Endodermal cell (in vitro differentiated cells): ENCODE results near the gene NEURL3. TPM values are rescaled to one million over a fixed set of nuclear protein-coding genes. Genes with fewer than 3 reads are reported as not detected.
A peak's percentile ranks its signal among the peaks of the same experiment; 100 is the strongest.

ENCODE experiments used
- DNase-seq: peaks from one replicate; pipeline ENCODE4 v3.0.0-alpha.2; 2017
- H3K27ac ChIP-seq: 2 replicates; pipeline ENCODE4 v1.5.1; 2013; ENCODE audit warnings: mild to moderate bottlenecking, low read depth, low read length, moderate library complexity
- H3K27me3 ChIP-seq: 2 replicates; pipeline ENCODE4 v1.6.1; 2013; ENCODE audit warnings: mild to moderate bottlenecking, low read length, moderate library complexity; ENCODE audit not compliant: insufficient read depth, control insufficient read depth, poor library complexity, severe bottlenecking
- H3K36me3 ChIP-seq: 2 replicates; pipeline ENCODE4 v1.7.0; 2013; ENCODE audit warnings: mild to moderate bottlenecking, low read length, moderate library complexity; ENCODE audit not compliant: control insufficient read depth, insufficient read depth
- H3K4me1 ChIP-seq: one replicate; pipeline ENCODE4 v1.7.0; 2013; ENCODE audit warnings: low read length; ENCODE audit not compliant: control insufficient read depth, insufficient read depth
- H3K4me3 ChIP-seq: 2 replicates; pipeline ENCODE4 v1.5.1; 2013; ENCODE audit warnings: mild to moderate bottlenecking, low read length, moderate library complexity
- H3K9ac ChIP-seq: 2 replicates; pipeline ENCODE4 v1.6.1; 2013; ENCODE audit warnings: mild to moderate bottlenecking, low read length, moderate library complexity; ENCODE audit not compliant: poor library complexity, severe bottlenecking; ENCODE audit errors: extremely low read depth
- H3K9me3 ChIP-seq: 2 replicates; pipeline ENCODE4 v1.6.1; 2013; ENCODE audit warnings: mild to moderate bottlenecking, low read length, moderate library complexity; ENCODE audit not compliant: control insufficient read depth
- H3K27ac Mint-ChIP-seq: 2 replicates; pipeline ENCODE4 v1.8.0; 2020; ENCODE audit warnings: mixed read lengths
- H3K27me3 Mint-ChIP-seq: 2 replicates; pipeline ENCODE4 v1.8.0; 2021; ENCODE audit warnings: mild to moderate bottlenecking, mixed read lengths; ENCODE audit not compliant: insufficient read depth
- H3K36me3 Mint-ChIP-seq: 2 replicates; pipeline ENCODE4 v1.8.0; 2020; ENCODE audit warnings: low read depth, mixed read lengths
- H3K4me1 Mint-ChIP-seq: 2 replicates; pipeline ENCODE4 v1.8.0; 2020; ENCODE audit warnings: mixed read lengths
- H3K4me3 Mint-ChIP-seq: 2 replicates; pipeline ENCODE4 v1.8.0; 2020; ENCODE audit warnings: mild to moderate bottlenecking, moderate library complexity, mixed read lengths
- H3K9me3 Mint-ChIP-seq: 2 replicates; pipeline ENCODE4 v1.8.0; 2020; ENCODE audit warnings: mild to moderate bottlenecking, mixed read lengths
- CTCF ChIP-seq: fragments of 200-600 bp; sonication (generic); conservative IDR thresholded peaks from 2 replicates; pipeline ENCODE4 v1.5.0; 2021; ENCODE audit warnings: antibody characterized with exemption, mild to moderate bottlenecking
- WGBS, 2 experiments: methylation state at CpG; one replicate each; pipeline versions ENCODE4 v1.1.5 to v1.1.7; 2013; ENCODE audit warnings: missing lambda C conversion rate in 2 of 2, mixed read lengths in 1 of 2; ENCODE audit not compliant: insufficient coverage in 1 of 2, insufficient read length in 1 of 2; 5-methylcytosine and 5-hydroxymethylcytosine counted together
- total RNA-seq, 2 donors: library from RNA; stranded (reverse); fragmentation: NEBNext Ultra II Directional in 1 of 2; extraction: Animal tissue kit (Norgen Biotek cat#: 25700) in 1 of 2; gene quantifications; 2 replicates in 1 of 2; 3 replicates in 1 of 2; pipeline ENCODE4 v1.2.1, GENCODE V29; 2021

Gene NEURL3
- total RNA-seq, 2 donors from 2014 or later = not detected

- Histone ChIP-seq H3K27me3 (peaks cover 29% of the 10 kb centered on the region), H3K9me3 (no peaks in the 10 kb centered on the region), H3K27ac (no peak overlapping the region), H3K4me3 (no peak overlapping the region), H3K4me1 (no peaks in the 10 kb centered on the region), H3K9ac (no peak overlapping the region), H3K36me3 (no peaks in the 10 kb centered on the region)
- H3K27me3 Mint-ChIP-seq = peaks cover 35% of the 10 kb centered on the region
- H3K9me3 Mint-ChIP-seq = no peaks in the 10 kb centered on the region
- no peak for TF ChIP-seq CTCF
- H3K4me1 Mint-ChIP-seq = no peaks in the 10 kb centered on the region
- peak; percentile 35 for DNase-seq
- H3K27ac Mint-ChIP-seq = no peak overlapping the region
- H3K36me3 Mint-ChIP-seq = no peaks in the 10 kb centered on the region
- 85 to 89% methylated on average over 10 to 11 of the region's 11 CpGs for WGBS, 2 experiments
- H3K4me3 Mint-ChIP-seq = no peak overlapping the region
Observed at GRCh38 chr2:96523659-96524481, 18.7 kb upstream of the NEURL3 start.

DNA sequence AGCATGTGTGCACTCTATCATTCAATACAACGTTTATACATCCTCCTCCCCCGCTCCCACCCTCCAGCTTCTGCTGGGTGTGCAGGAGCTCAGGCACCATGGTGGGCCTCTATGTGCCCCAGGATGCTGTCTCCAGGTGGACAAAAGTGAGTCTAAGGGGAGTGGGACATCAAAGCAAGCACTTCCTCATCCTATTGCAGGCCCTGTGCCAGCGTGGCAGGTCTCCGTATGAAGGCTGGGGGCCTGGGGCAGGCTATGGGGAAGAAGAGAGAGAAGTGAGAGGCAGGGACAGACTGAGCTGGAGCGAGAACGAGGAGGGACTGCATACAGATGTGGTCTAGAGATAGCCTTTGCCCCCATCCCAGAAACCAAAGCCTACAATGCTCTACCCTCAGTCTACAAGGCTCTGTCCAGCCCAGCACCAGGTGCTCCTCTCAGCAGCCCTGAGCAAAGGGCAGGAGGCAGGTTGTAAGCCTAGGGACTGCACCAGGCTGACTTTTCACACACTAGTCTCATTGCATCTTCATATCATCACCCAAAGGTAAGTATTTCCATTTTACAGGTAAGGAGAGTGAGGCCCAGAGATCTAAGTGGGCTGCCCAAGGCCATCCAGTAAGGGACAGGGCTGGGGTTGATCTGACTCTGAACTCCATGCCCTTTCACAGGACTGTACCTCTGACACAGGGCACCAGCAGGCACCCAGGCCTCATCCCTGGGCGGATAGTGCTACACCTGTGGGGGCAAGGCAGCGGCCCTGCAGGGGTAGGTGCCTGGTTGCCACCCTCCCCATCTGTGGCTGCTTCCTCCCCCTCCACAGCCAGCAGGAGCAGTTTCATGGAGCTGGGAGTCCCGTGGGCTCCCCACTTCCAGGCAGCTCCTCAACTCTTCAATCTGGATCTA, 17.4 kb upstream of the NEURL3 start:
- H3K36me3 ChIP-seq = no peaks in the 10 kb centered on the region
- H3K27ac ChIP-seq = no peak overlapping the region
- H3K4me1 ChIP-seq = no peaks in the 10 kb centered on the region
- Mint-ChIP-seq H3K27ac (no peak overlapping the region), H3K36me3 (no peaks in the 10 kb centered on the region), H3K27me3 (peaks cover 36% of the 10 kb centered on the region), H3K9me3 (peaks cover 8% of the 10 kb centered on the region), H3K4me1 (no peaks in the 10 kb centered on the region), H3K4me3 (no peak overlapping the region)
- peaks cover 26% of the 10 kb centered on the region for H3K27me3 ChIP-seq
- no peak for TF ChIP-seq CTCF
- no peak for DNase-seq
- peaks cover 4% of the 10 kb centered on the region for H3K9me3 ChIP-seq
- 80 to 82% methylated on average over 1 to 9 of the region's 9 CpGs for WGBS, 2 experiments
- H3K4me3 ChIP-seq = no peak overlapping the region
- no peak overlapping the region for H3K9ac ChIP-seq

GRCh38 chr2:96521219-96521618, 16.1 kb upstream of the NEURL3 start:
- Mint-ChIP-seq H3K27me3 (peaks cover 29% of the 10 kb centered on the region), H3K9me3 (peaks cover 21% of the 10 kb centered on the region), H3K4me3 (no peak overlapping the region), H3K4me1 (no peaks in the 10 kb centered on the region), H3K36me3 (no peaks in the 10 kb centered on the region), H3K27ac (no peak overlapping the region)
- Histone ChIP-seq H3K27me3 (peaks cover 17% of the 10 kb centered on the region), H3K9me3 (peaks cover 12% of the 10 kb centered on the region), H3K4me1 (no peaks in the 10 kb centered on the region), H3K9ac (no peak overlapping the region), H3K36me3 (no peaks in the 10 kb centered on the region), H3K4me3 (no peak overlapping the region), H3K27ac (no peak overlapping the region)
- no peak for DNase-seq
- TF ChIP-seq CTCF = no peak
- WGBS, 2 experiments = 87 to 94% methylated on average over 2 of the region's 2 CpGs
